A673 (cell line): ENCODE data around the gene SYNPO.

Source experiments
- EZH2 ChIP-seq: fragments of 200-600 bp; sonication (generic); IDR thresholded peaks from 2 replicates; pipeline ENCODE4 v1.6.1; 2017; ENCODE audit warnings: borderline replicate concordance, low read depth, mild to moderate bottlenecking, mixed read lengths, antibody characterized with exemption, low read length; ENCODE audit not compliant: poor library complexity, severe bottlenecking
- TF ChIP-seq, protein P1 (sequence below): fragments of 300-800, 200-600 bp; sonication (generic); conservative IDR thresholded peaks from 2 replicates; pipeline ENCODE4 v1.5.1; 2017; ENCODE audit warnings: low read depth, mild to moderate bottlenecking, antibody characterized with exemption, low read length, moderate library complexity, mixed read lengths

DNA sequence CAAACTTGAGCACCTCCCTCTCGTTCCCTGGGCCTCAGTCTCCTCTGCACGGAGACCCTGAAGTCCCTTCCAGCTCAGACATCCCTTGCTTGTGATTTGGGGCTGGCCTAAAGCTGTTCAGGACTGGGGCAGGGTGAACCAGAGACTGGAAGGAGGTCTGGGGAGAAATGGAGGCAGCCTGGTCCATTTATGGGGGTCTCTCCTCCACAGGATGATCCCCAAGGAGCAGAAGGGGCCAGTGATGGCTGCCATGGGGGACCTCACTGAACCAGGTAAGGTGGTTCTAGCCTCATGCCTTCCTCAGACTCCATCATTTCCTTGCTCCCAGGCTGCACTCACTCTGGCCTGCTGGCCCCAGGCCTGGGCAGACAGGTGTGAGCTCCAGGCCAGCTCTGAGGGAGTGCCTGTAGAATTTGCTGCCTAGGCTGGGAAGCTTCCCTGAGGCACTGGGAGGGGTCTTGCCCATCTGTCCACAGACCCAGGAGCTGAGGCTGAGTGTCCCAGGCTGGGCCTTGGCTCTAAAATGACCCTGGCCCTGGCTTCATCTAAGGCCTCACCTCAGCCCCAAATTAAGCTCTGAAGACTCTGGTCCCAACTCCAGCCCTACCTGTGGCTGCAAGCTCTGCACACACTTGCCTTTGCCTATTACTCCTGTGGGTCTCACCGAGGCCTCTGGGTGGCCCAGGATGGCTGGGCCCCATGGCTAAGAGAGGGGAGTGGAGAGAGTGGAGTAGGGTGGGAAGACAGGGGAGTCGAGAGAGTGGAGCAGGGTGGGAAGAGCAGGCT lies 22.5 kb downstream of the SYNPO start:
- TF ChIP-seq, protein P1, sequence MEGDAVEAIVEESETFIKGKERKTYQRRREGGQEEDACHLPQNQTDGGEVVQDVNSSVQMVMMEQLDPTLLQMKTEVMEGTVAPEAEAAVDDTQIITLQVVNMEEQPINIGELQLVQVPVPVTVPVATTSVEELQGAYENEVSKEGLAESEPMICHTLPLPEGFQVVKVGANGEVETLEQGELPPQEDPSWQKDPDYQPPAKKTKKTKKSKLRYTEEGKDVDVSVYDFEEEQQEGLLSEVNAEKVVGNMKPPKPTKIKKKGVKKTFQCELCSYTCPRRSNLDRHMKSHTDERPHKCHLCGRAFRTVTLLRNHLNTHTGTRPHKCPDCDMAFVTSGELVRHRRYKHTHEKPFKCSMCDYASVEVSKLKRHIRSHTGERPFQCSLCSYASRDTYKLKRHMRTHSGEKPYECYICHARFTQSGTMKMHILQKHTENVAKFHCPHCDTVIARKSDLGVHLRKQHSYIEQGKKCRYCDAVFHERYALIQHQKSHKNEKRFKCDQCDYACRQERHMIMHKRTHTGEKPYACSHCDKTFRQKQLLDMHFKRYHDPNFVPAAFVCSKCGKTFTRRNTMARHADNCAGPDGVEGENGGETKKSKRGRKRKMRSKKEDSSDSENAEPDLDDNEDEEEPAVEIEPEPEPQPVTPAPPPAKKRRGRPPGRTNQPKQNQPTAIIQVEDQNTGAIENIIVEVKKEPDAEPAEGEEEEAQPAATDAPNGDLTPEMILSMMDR = no peak
- TF ChIP-seq EZH2 = no peak
